ENCODE data around the gene LGMN.

The LGMN gene

GRCh38 chr14:92695562-92695961 is 52.9 kb downstream of the LGMN start:
- no peak for DNase-seq (ENCODE audit: low read depth, low spot score)
- no peak overlapping the region for H3K4me3 ChIP-seq (ENCODE audit: low read depth, low read length)
- TF ChIP-seq CTCF (IDR thresholded peaks at IDR 0.05; ENCODE audit: insufficient read depth, low read length, missing control alignments), result no peak
- POLR2A ChIA-PET, result no interaction called here
- CTCF ChIA-PET, result interaction anchor here (1.1 to 3.0 kb wide), 3 partner anchors 9 to 89 kb away, joined by 3 to 17 read pairs (median 5); no protein-coding TSS in a partner anchor

- CTCF ChIA-PET, result interaction anchor here (0.6 to 3.0 kb wide), 5 partner anchors 8 to 105 kb away, joined by 3 to 17 read pairs (median 3); no protein-coding TSS in a partner anchor
- H3K4me3 ChIP-seq (ENCODE audit: low read depth, low read length), result no peak overlapping the region
- DNase-seq (ENCODE audit: low read depth, low spot score), result no peak
- no peak for TF ChIP-seq CTCF (IDR thresholded peaks at IDR 0.05; ENCODE audit: insufficient read depth, low read length, missing control alignments)
- POLR2A ChIA-PET, result interaction anchor here (0.5 kb wide), 1 partner anchor 573 kb away, joined by 4 read pairs; the partner anchor contains the start of gene CPSF2
Measured at GRCh38 chr14:92694807-92695206, 53.6 kb downstream of the LGMN start.

GRCh38 chr14:92693998-92694795 is 54.2 kb downstream of the LGMN start:
- no peak for DNase-seq (ENCODE audit: low read depth, low spot score)
- ChIA-PET CTCF (interaction anchor here (0.6 to 14.9 kb wide), 6 partner anchors 8 to 104 kb away, joined by 3 to 402 read pairs (median 3); partner anchors contain the start of gene GOLGA5), POLR2A (interaction anchor here (0.5 kb wide), 1 partner anchor 572 kb away, joined by 4 read pairs; the partner anchor contains the start of gene CPSF2)
- TF ChIP-seq CTCF (IDR thresholded peaks at IDR 0.05; ENCODE audit: insufficient read depth, low read length, missing control alignments), result no peak
- no peak overlapping the region for H3K4me3 ChIP-seq (ENCODE audit: low read depth, low read length)

GRCh38 chr14:92692822-92693226 is 55.6 kb downstream of the LGMN start:
- ChIA-PET CTCF (interaction anchor here (1.2 to 14.9 kb wide), 2 partner anchors 11 to 94 kb away, joined by 6 to 402 read pairs; partner anchors contain the start of gene GOLGA5), POLR2A (no interaction called here)
- H3K4me3 ChIP-seq (ENCODE audit: low read depth, low read length), result no peak overlapping the region
- TF ChIP-seq CTCF (IDR thresholded peaks at IDR 0.05; ENCODE audit: insufficient read depth, low read length, missing control alignments), result no peak
- no peak for DNase-seq (ENCODE audit: low read depth, low spot score)

GRCh38 chr14:92690171-92691011 is 58.0 kb downstream of the LGMN start:
- TF ChIP-seq CTCF (IDR thresholded peaks at IDR 0.05; ENCODE audit: insufficient read depth, low read length, missing control alignments), result peak; percentile 69
- CTCF ChIA-PET, result interaction anchor here (0.6 to 14.9 kb wide), 22 partner anchors 8 to 584 kb away, joined by 3 to 402 read pairs (median 4); partner anchors contain the start of genes ATXN3, CPSF2, GOLGA5 and NDUFB1
- POLR2A ChIA-PET, result interaction anchor here (0.9 kb wide), 1 partner anchor 58 kb away, joined by 3 read pairs; the partner anchor contains the start of gene LGMN
- H3K4me3 ChIP-seq (ENCODE audit: low read depth, low read length), result no peak overlapping the region
- no peak for DNase-seq (ENCODE audit: low read depth, low spot score)
